K562 (cell line): ENCODE data around the gene KIAA0040. TPM values are rescaled to one million over a fixed set of nuclear protein-coding genes. Genes with fewer than 3 reads are reported as not detected.

ENCODE experiments used
- ATF4 ChIP-seq: fragments of 450-650 bp; formaldehyde crosslinking; IDR thresholded peaks from 2 replicates; pipeline ENCODE4 v1.4.0; 2022; ENCODE audit warnings: mild to moderate bottlenecking, moderate library complexity
- COPS2 ChIP-seq: fragments of 450-650 bp; conservative IDR thresholded peaks from 2 replicates; pipeline ENCODE4 v1.6.1; 2016; ENCODE audit warnings: mild to moderate bottlenecking, moderate library complexity
- GTF3C2 ChIP-seq: IDR thresholded peaks from 3 replicates; pipeline ENCODE4 v1.6.1; 2011; ENCODE audit warnings: borderline replicate concordance, mild to moderate bottlenecking, moderate library complexity; ENCODE audit not compliant: insufficient read length; ENCODE audit errors: extremely low read depth
- HNRNPH1 ChIP-seq: fragments of 200-400 bp; formaldehyde crosslinking; optimal IDR thresholded peaks from 2 replicates; pipeline ENCODE3; 2017; ENCODE audit warnings: low read depth, mild to moderate bottlenecking, low read length, moderate library complexity
- ILK ChIP-seq: fragments of 450-650 bp; IDR thresholded peaks from 2 replicates; pipeline ENCODE4 v1.6.1; 2016; ENCODE audit warnings: missing genetic modification characterization, low read depth, mild to moderate bottlenecking, missing compliant biosample characterization, moderate library complexity, borderline replicate concordance
- MBD1 ChIP-seq: fragments of 250-450 bp; sonication (Bioruptor Pico); IDR thresholded peaks from 2 replicates; pipeline ENCODE4 v1.8.0; 2022; ENCODE audit warnings: inconsistent platforms
- MCM3 ChIP-seq: fragments of 450-650 bp; IDR thresholded peaks from 2 replicates; pipeline ENCODE4 v1.6.1; 2016
- NR2C1 ChIP-seq, 2 experiments: fragments of 450-650 bp; IDR thresholded peaks; 2 replicates each; pipeline ENCODE4 v1.6.1; 2017; ENCODE audit warnings: mild to moderate bottlenecking in 2 of 2, antibody characterized with exemption in 1 of 2, inconsistent platforms in 1 of 2, missing compliant biosample characterization in 1 of 2, missing genetic modification characterization in 1 of 2
- NR4A1 ChIP-seq, 2 experiments: fragments of 250-450 bp in 1 of 2; fragments of 450-650 bp in 1 of 2; sonication (Bioruptor Pico) in 1 of 2; IDR thresholded peaks; 2 replicates each; pipeline versions ENCODE4 v1.4.0 to v1.6.1; 2016 to 2020; ENCODE audit warnings: mild to moderate bottlenecking in 2 of 2, missing compliant biosample characterization in 1 of 2, missing genetic modification characterization in 1 of 2, moderate library complexity in 1 of 2
- POLR2G ChIP-seq: fragments of 200-400 bp; formaldehyde crosslinking; IDR thresholded peaks from 2 replicates; pipeline ENCODE4 v1.6.1; 2017; ENCODE audit warnings: low read depth, mild to moderate bottlenecking, antibody characterized with exemption, low read length, moderate library complexity
- PTBP1 ChIP-seq: fragments of 200-400 bp; formaldehyde crosslinking; IDR thresholded peaks from 2 replicates; pipeline ENCODE4 v1.6.1; 2017; ENCODE audit warnings: low read depth, low read length
- SMARCE1 ChIP-seq: fragments of 450-650 bp; IDR thresholded peaks from 2 replicates; pipeline ENCODE4 v1.7.1; 2016; ENCODE audit warnings: mild to moderate bottlenecking
- ZBTB17 ChIP-seq: fragments of 450-650 bp; formaldehyde crosslinking; IDR thresholded peaks from 2 replicates; pipeline ENCODE4 v1.4.0; 2020; ENCODE audit warnings: mild to moderate bottlenecking
- ZKSCAN8 ChIP-seq: fragments of 200-800 bp; sonication (Bioruptor generic); IDR thresholded peaks from 2 replicates; pipeline ENCODE4 v1.6.1; 2016; ENCODE audit warnings: missing genetic modification characterization, missing compliant biosample characterization
- ZNF398 ChIP-seq: fragments of 250-450 bp; sonication (Bioruptor Pico); IDR thresholded peaks from 2 replicates; pipeline ENCODE4 v1.8.0; 2021; ENCODE audit warnings: moderate library complexity, mild to moderate bottlenecking, inconsistent platforms
- ZNF740 ChIP-seq, 3 experiments: fragments of 200-800 bp in 1 of 3; sonication (Bioruptor generic) in 1 of 3; sonication (generic) in 1 of 3; formaldehyde crosslinking in 1 of 3; IDR thresholded peaks; 2 replicates each; pipeline versions ENCODE4 v1.6.1 to v1.8.0; 2016 to 2022; ENCODE audit warnings: mild to moderate bottlenecking in 2 of 3, missing compliant biosample characterization in 2 of 3, missing genetic modification characterization in 2 of 3, missing genetic modification reagents in 1 of 3
- ZNF75A ChIP-seq: fragments of 450-650 bp; formaldehyde crosslinking; IDR thresholded peaks from 2 replicates; pipeline ENCODE4 v1.4.0; 2020; ENCODE audit warnings: mild to moderate bottlenecking
- polyA plus RNA-seq, 8 experiments: library from polyadenylated mRNA; depleted of rRNA in 4 of 8; stranded (reverse) in 5 of 8; unstranded in 3 of 8; fragments of >200 nt; fragmentation: Nextera tagmentation in 2 of 8; fragmentation: Illumina TruSeq in 1 of 8; extraction: Ambion mirVana in 2 of 8; extraction: Trizol in 1 of 8; gene quantifications; 2 replicates each; pipeline versions ENCODE4 v1.2.1 to v1.2.3, GENCODE V29; 2011 to 2014; ENCODE audit warnings: inconsistent platforms in 1 of 8, missing spikeins in 1 of 8
- total RNA-seq, 7 experiments: library from RNA; depleted of rRNA in 6 of 7; stranded (reverse); fragments of >200 nt in 6 of 7; fragmentation: Illumina TruSeq in 2 of 7; extraction: Trizol in 2 of 7; gene quantifications; 2 replicates each; pipeline versions ENCODE4 v1.2.1 to v1.2.3, GENCODE V29; 2011 to 2021; ENCODE audit warnings: low replicate concordance in 1 of 7

Gene KIAA0040
- total and polyA plus RNA-seq, 9 of the 15 experiments (the other 6 are each of a cell fraction or from before 2014, with no cell fraction given): 3.4 to 13.6 (median 7.1) TPM

GRCh38 chr1:175218786-175219434, 26.3 kb upstream of the KIAA0040 start (continued):
- TF ChIP-seq ZNF398 (no peak), ILK (tag) (no peak), ZNF75A (CRISPR knock-in tag) (no peak), NR2C1 (IDR thresholded peaks at IDR 0.05) (no peak), NR2C1 (tag; IDR thresholded peaks at IDR 0.05) (no peak), ZNF740 (CRISPR knock-in tag; IDR thresholded peaks at IDR 0.05) (no peak), ZNF740 (tag; IDR thresholded peaks at IDR 0.05) (no peak), POLR2G (no peak), ZKSCAN8 (CRISPR knock-in tag) (peak; percentile 92), SMARCE1 (no peak), MCM3 (no peak), COPS2 (no peak), PTBP1 (no peak), ZBTB17 (no peak), MBD1 (CRISPR knock-in tag) (no peak), GTF3C2 (no peak), NR4A1 (CRISPR knock-in tag; IDR thresholded peaks at IDR 0.05) (no peak), NR4A1 (tag; IDR thresholded peaks at IDR 0.05) (no peak), HNRNPH1 (no peak), ATF4 (CRISPR knock-in tag) (peak; percentile 45; the same call in 1 of the 2 replicates)
